ENCODE measurements around the gene CS.
"Not testable (repeated sequence)": the region's sequence is repeated elsewhere in the genome, so short reads cannot be mapped to it uniquely, and the experiment has no call there.

CS gene

GRCh38 chr12:56274299-56274698 lies 25.8 kb downstream of the CS start:
- DNase-seq, result no peak

- not testable (repeated sequence) for DNase-seq
Observed at GRCh38 chr12:56272468-56272867, 27.7 kb downstream of the CS start.

- no peak for DNase-seq
Observed at GRCh38 chr12:56271031-56271430, 29.1 kb downstream of the CS start.

- no peak for DNase-seq
Observed at GRCh38 chr12:56267443-56268071, 32.6 kb downstream of the CS start.

GRCh38 chr12:56266693-56267442 lies 33.3 kb downstream of the CS start, which contains the start of gene COQ10A:
Gene COQ10A (plus strand): TSS chr12:56266942. CDS start chr12:56267119, 177 bp downstream.
- peak; percentile 76 for DNase-seq

- not testable (repeated sequence) for DNase-seq
Observed at GRCh38 chr12:56266068-56266692, 34.0 kb downstream of the CS start.

- DNase-seq, result not testable (repeated sequence)
Observed at GRCh38 chr12:56262955-56263354, 37.2 kb downstream of the CS start.

- no peak for DNase-seq
Observed at GRCh38 chr12:56261503-56262232, 38.5 kb downstream of the CS start.

- no peak for DNase-seq
Observed at GRCh38 chr12:56260921-56261320, 39.2 kb downstream of the CS start.

- no peak for DNase-seq
Observed at GRCh38 chr12:56260380-56260779, 39.8 kb downstream of the CS start.

GRCh38 chr12:56258820-56259183 lies 41.3 kb downstream of the CS start:
- no peak for DNase-seq

- peak; percentile 42 for DNase-seq
Observed at GRCh38 chr12:56258068-56258819, 41.9 kb downstream of the CS start, which contains the start of gene ANKRD52. Gene ANKRD52 (minus strand): TSS chr12:56258384. CDS start chr12:56258269, 115 bp downstream.

- no peak for DNase-seq
Observed at GRCh38 chr12:56257491-56258067, 42.6 kb downstream of the CS start.

GRCh38 chr12:56257071-56257470 lies 43.1 kb downstream of the CS start:
- DNase-seq, result no peak

- DNase-seq, result no peak
Observed at GRCh38 chr12:56256326-56256960, 43.7 kb downstream of the CS start.

- no peak for DNase-seq
Observed at GRCh38 chr12:56255671-56256070, 44.5 kb downstream of the CS start.

GRCh38 chr12:56253091-56253490 lies 47.0 kb downstream of the CS start:
- DNase-seq, result no peak

GRCh38 chr12:56252649-56253048 lies 47.5 kb downstream of the CS start:
- no peak for DNase-seq

GRCh38 chr12:56248711-56249110 lies 51.4 kb downstream of the CS start:
- DNase-seq, result no peak

- no peak for DNase-seq
Observed at GRCh38 chr12:56247923-56248322, 52.2 kb downstream of the CS start.

GRCh38 chr12:56244494-56244893 lies 55.6 kb downstream of the CS start:
- DNase-seq, result no peak

GRCh38 chr12:56243731-56244181 lies 56.4 kb downstream of the CS start:
- DNase-seq, result no peak
